HG03342 (cell line): ENCODE data around the gene MAPK8IP3.
"Not testable (repeated sequence)": the region's sequence is repeated elsewhere in the genome, so short reads cannot be mapped to it uniquely, and the experiment has no call there.

Source experiments
- ATAC-seq: cut with Tn5 transposase; IDR thresholded peaks from one replicate; pipeline ENCODE4 v1.9.1; 2021; ENCODE audit warnings: mild to moderate bottlenecking, moderate library complexity; ENCODE audit not compliant: unreplicated experiment

MAPK8IP3 gene

DNA sequence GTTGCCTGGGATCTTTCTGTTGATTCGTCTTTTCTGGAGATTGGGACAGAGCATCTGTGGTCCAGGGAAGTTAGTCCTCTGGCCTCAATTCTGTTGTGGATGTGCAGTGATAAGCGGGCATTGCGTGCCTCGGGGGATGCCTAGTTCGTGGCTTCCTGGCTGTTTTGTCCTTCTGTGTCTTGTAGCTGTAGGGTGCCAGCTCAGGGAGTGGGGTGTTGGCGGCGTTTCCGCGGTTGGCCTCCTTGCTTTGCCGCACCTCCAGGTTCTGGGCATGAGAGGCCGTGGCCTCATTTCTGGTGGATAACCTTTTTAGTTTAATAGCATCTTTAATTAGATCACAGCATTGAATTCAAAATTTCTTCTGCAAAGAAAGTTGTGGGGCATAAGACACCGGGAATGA lies 29.3 kb upstream of the MAPK8IP3 start:
- ATAC-seq = no peak

GRCh38 chr16:1677339-1677738 lies 28.7 kb upstream of the MAPK8IP3 start:
- no peak for ATAC-seq

DNA sequence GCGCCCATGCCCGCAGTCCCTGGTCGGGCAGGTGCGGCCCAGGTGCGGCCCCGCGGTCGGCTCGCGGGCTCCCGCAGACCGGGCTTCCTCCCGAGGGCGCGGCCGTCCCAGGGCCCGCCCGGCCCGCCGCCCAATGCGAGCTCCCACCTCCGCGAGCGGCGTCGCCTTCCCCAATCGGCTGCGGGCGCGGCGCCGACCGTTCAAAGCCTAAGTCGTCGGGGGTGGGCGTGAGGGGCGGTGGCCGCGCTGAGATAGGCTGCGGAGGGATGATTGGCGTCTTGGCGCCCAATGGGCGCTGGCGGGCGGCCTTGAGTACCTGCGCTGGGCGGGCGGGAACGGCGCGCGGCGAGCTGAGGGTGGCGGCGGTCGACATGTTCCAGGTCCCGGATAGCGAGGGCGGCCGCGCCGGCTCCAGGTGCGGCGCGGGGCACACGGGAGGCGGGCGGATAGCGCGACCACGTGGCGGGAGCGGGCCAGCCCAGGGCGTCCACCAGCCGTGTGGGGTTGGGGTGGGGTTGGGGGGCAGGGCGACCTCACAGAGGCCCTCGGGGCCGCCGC lies 28.0 kb upstream of the MAPK8IP3 start, which contains the start of gene JPT2:
TSS of gene JPT2 (plus strand) at position 338 of the 558 bp plus-strand sequence. CDS start at position 372, 34 bp downstream.
- ATAC-seq = peak; percentile 86

DNA sequence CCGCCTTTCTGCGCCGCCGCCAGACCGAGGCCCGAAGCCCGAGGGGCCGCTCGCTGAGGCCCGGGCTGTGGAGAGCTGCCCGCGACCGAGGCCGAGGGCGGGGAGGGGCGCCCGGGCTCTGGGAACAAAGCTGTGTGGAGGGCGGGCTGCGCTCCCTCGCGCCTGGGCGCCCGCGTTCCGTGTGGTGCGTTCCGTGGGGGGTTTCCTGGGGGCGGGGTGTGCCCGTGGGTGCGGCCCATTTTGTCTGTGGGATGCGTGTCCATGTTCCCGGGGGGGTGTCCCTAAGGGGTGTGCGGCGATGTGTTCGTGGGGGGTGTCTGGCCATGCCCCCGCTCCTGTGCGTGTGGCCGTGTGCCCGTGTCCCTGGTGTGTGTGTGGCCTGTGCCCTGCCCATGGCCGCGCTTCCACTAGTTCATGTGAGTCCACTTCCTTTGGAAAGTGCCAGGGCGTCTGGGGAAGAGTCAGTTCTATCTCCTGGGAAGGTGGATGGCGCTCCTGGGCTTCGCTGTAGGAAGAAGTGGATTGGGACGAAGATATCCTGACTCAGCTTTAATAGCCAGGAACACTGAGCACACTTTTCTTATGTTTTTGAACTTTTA lies 27.4 kb upstream of the MAPK8IP3 start:
- peak; percentile 1 for ATAC-seq

- no peak for ATAC-seq
These were observed 25.6 kb upstream of the MAPK8IP3 start for GRCh38 chr16:1680361-1680760.

DNA sequence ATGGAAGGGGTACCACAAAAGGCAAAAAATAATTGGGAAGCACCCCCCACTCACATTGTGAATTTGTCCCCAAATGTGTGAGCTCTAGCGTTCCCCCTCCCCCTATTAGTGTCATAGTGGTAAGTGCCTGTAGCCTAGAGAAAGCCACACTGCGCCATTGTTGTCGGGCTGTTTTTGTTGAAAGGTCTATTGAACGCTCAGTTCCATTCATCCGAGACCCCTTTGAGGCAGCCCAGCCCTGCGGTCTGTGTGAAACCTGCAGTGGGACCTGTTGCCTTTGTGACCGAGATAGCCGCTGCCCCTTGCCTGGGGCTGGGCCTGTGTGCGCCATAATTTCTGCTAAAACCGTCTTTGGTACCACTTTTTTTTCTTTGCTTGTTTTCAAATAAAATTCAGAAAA lies 25.0 kb upstream of the MAPK8IP3 start:
- ATAC-seq = no peak

GRCh38 chr16:1687427-1688316 lies 18.3 kb upstream of the MAPK8IP3 start:
- ATAC-seq = no peak

GRCh38 chr16:1688807-1689560 lies 17.0 kb upstream of the MAPK8IP3 start:
- ATAC-seq = no peak

GRCh38 chr16:1689853-1690252 lies 16.1 kb upstream of the MAPK8IP3 start:
- no peak for ATAC-seq

DNA sequence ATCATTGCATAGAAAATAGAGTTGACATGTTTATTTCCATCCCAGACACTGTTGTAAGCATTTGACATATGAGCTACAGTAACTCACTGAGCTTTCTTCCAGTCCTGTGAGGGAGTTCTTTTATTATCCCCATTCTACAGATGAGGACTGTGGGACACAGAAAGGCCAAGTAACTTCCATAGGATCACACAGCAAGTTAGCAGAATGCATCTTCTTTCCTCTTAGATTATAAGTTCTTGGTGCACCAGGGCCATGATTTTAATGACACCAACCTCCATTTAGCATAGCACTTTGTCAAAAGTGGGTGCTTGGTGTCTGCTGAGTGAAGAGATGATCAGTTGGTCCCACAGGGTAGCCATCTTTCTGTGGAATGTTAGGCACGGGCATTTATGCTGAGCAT lies 15.2 kb upstream of the MAPK8IP3 start:
- no peak for ATAC-seq

DNA sequence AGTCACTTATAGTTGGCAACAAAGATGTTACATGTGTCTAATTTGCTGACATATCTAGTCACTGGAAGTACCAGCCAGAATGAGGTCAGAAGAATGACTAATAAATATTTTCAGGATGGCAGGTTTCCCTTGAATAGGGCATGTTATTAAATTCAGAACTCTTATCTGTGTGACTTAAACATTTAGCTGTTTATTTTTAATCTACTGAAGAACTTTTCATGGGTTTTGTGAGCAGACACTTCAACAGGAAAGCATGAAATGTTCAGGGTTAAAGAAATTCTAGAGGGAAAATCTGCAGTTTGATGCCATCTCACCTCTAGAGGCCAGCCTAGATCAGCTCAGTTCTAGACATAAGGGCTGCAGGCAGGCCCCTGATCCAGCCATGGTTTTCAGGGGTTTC lies 14.7 kb upstream of the MAPK8IP3 start:
- no peak for ATAC-seq

DNA sequence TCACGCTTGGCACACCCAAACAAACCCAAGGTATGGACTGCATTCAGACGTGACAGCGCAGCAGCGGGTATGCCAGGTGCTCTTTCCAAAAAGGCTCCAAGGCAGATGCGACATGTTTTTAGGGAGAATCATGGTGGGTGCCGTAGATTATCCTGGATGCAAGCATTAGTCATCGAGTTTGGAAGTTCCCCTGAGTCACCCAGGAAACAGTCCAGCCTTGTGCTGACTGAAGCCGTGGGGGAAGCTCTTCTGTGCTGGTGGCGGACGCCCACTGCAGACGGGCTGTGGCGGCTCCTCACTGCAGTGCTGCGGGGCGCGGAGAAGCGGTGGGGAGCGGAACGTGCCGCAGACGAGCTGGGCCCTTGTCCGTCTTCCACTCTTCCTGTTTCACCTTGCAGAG lies 14.0 kb upstream of the MAPK8IP3 start:
- no peak for ATAC-seq

DNA sequence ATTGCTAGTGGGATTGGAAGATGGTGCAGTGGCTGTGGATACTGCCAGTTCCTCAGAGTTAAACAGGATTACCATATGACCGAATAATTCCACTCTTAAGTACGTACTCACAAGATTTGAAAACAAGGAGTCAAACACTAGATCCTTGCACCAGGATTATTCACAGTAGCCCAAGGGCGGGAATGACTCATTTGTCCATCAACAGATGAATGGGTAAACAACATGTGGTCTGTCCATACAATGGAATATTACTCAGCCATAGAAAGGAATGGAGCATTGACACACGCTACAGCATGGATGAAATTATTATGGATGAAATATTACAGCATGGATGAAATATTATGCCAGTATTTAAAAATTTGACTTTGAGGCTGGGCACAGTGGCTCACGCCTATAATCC lies 9.1 kb upstream of the MAPK8IP3 start:
- ATAC-seq = no peak

DNA sequence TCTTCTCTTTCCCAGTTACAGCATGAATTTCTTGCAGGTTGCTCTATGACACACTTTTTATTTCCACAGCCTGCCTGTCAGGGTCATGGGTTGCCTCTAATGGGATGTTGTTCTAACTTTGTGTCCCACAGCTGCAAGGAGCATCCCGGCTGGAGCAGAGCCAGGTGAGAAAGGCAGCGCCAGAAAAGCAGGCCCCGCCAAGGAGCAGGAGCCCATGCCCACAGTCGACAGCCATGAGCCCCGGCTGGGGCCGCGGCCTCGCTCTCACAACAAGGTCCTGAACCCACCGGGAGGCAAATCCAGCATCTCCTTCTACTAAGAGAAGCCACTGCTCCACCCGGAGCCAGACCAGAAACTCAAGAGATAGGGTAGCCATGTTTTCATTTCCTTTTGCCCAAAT lies 7.3 kb upstream of the MAPK8IP3 start:
- no peak for ATAC-seq

DNA sequence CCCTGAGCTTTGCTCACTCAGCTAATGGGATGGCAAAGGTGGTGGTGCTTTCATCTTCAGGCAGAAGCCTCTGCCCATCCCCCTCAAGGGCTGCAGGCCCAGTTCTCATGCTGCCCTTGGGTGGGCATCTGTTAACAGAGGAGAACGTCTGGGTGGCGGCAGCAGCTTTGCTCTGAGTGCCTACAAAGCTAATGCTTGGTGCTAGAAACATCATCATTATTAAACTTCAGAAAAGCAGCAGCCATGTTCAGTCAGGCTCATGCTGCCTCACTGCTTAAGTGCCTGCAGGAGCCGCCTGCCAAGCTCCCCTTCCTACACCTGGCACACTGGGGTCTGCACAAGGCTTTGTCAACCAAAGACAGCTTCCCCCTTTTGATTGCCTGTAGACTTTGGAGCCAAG lies 5.7 kb upstream of the MAPK8IP3 start:
- no peak for ATAC-seq

GRCh38 chr16:1701216-1701878 lies 4.6 kb upstream of the MAPK8IP3 start:
- no peak for ATAC-seq

DNA sequence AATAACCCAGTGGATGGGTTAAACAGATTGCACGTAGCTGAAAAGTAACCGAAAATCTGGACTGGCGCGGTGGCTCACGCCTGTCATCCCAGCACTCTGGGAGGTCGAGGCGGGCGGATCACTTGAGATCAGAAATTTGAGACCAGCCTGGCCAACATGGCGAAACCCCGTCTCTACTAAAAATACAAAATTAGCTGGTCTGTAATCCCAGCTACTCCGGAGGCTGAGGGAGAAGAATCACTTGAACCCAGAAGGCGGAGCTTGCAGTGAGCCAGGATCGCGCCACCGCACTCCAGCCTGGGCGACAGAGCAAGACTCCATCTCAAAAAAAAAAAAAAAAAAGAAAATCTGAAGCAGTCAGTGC lies 689 bp upstream of the MAPK8IP3 start:
- ATAC-seq = not testable (repeated sequence)

GRCh38 chr16:1706386-1707192 lies 594 bp downstream of the MAPK8IP3 start:
- peak; percentile 11 for ATAC-seq

DNA sequence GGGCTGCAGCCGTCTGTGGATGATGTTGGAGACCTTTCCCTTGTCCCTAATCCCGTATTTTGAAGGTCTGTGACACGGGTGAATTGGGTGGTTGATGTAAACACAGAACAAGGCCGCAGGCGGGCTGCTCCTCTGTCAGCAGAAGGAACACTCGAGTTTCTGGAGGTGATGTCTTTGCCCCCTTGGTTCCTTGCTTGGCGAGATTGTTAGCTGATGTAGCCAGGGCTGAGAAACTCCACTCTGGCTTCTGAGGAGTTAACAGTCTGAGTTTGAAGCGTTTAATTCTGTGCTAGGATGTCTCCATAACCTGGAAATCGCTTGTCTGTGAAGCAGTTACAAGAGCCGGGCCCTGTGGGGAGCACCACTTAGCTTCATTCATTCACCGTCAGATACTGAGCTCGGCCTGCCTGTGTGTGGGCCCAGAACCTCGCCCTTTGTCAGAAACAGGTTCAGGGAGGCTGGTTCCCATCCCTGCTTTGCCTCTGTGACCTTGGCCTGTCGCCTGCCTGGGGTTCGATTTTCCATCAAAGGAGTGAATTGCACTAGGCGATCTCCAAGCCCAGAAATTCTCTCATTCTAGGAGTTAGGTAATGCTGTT lies 1.3 kb downstream of the MAPK8IP3 start:
- no peak for ATAC-seq
